UCSD-AML1 (cell line): ENCODE measurements around the gene MAPKAP1.

ENCODE experiments used
- DNase-seq: peaks from one replicate; lab custom pipeline; 2025; ENCODE audit not compliant: unreplicated experiment; lab: John Stamatoyannopoulos, UW

MAPKAP1 gene

GRCh38 chr9:125399165-125399564 lies 307.8 kb downstream of the MAPKAP1 start:
- DNase-seq = no peak

- DNase-seq = no peak
These were observed 308.8 kb downstream of the MAPKAP1 start for GRCh38 chr9:125398243-125398642.

- no peak for DNase-seq
These were observed 309.3 kb downstream of the MAPKAP1 start for GRCh38 chr9:125397736-125398135.

GRCh38 chr9:125396799-125397198 lies 310.2 kb downstream of the MAPKAP1 start:
- DNase-seq = no peak

- no peak for DNase-seq
These were observed 313.6 kb downstream of the MAPKAP1 start for GRCh38 chr9:125393426-125393825.

GRCh38 chr9:125391704-125392103 lies 315.3 kb downstream of the MAPKAP1 start:
- no peak for DNase-seq

- no peak for DNase-seq
These were observed 318.0 kb downstream of the MAPKAP1 start for GRCh38 chr9:125388978-125389377.

GRCh38 chr9:125387861-125388524 lies 319.0 kb downstream of the MAPKAP1 start:
- DNase-seq = no peak
